CD4-positive, alpha-beta T cell treated with Interleukin-4 for 4 hours (primary cell): Measurements from ENCODE around the gene LILRB5.
"Not testable (repeated sequence)": the region's sequence is repeated elsewhere in the genome, so short reads cannot be mapped to it uniquely, and the experiment has no call there.

Experiments used
- DNase-seq: peaks from one replicate; pipeline ENCODE4 v3.0.0-alpha.2; 2020

Gene LILRB5

GRCh38 chr19:54274516-54274915 lies 17.4 kb upstream of the LILRB5 start:
- DNase-seq = not testable (repeated sequence)

GRCh38 chr19:54273821-54274220 lies 16.7 kb upstream of the LILRB5 start:
- DNase-seq = no peak

GRCh38 chr19:54272181-54272580 lies 15.1 kb upstream of the LILRB5 start:
- not testable (repeated sequence) for DNase-seq

- not testable (repeated sequence) for DNase-seq
Observed at GRCh38 chr19:54271587-54271986, 14.5 kb upstream of the LILRB5 start.

GRCh38 chr19:54271106-54271505 lies 14.0 kb upstream of the LILRB5 start:
- DNase-seq = no peak

- DNase-seq = no peak
Observed at GRCh38 chr19:54268936-54269335, 11.9 kb upstream of the LILRB5 start.

GRCh38 chr19:54266133-54266532 lies 9.1 kb upstream of the LILRB5 start:
- DNase-seq = peak; percentile 49

GRCh38 chr19:54262470-54262869 lies 5.4 kb upstream of the LILRB5 start:
- DNase-seq = no peak

GRCh38 chr19:54262066-54262465 lies 5.0 kb upstream of the LILRB5 start:
- DNase-seq = no peak

GRCh38 chr19:54256250-54257115 lies 590 bp downstream of the LILRB5 start:
- DNase-seq = no peak

GRCh38 chr19:54255105-54255775 lies 1.8 kb downstream of the LILRB5 start:
- DNase-seq = no peak

- DNase-seq = no peak
Observed at GRCh38 chr19:54254195-54254906, 2.7 kb downstream of the LILRB5 start.

- no peak for DNase-seq
Observed at GRCh38 chr19:54253331-54254194, 3.5 kb downstream of the LILRB5 start.

- no peak for DNase-seq
Observed at GRCh38 chr19:54252845-54253244, 4.2 kb downstream of the LILRB5 start.

- no peak for DNase-seq
Observed at GRCh38 chr19:54252243-54252642, 4.8 kb downstream of the LILRB5 start.

- DNase-seq = peak; percentile 41
Observed at GRCh38 chr19:54248016-54248601, 9.0 kb downstream of the LILRB5 start.

GRCh38 chr19:54247106-54247930 lies 9.8 kb downstream of the LILRB5 start:
- DNase-seq = no peak

- DNase-seq = no peak
Observed at GRCh38 chr19:54245936-54246335, 11.1 kb downstream of the LILRB5 start.

GRCh38 chr19:54243809-54244208 lies 13.3 kb downstream of the LILRB5 start:
- not testable (repeated sequence) for DNase-seq

- DNase-seq = not testable (repeated sequence)
Observed at GRCh38 chr19:54242646-54243045, 14.4 kb downstream of the LILRB5 start, which contains the start of gene LILRA6. Gene LILRA6 (minus strand): TSS chr19:54242790.

GRCh38 chr19:54242234-54242633 lies 14.8 kb downstream of the LILRB5 start:
- DNase-seq = not testable (repeated sequence)
